NCI-H1694 treated with DMSO at 0.1 percent for 48 hours (cell line): ENCODE measurements around the gene IQCF2.
"Not testable (repeated sequence)": the region's sequence is repeated elsewhere in the genome, so short reads cannot be mapped to it uniquely, and the experiment has no call there.

Experiments used
- DNase-seq: peaks from one replicate; lab custom pipeline; 2025; lab: John Stamatoyannopoulos, UW

Gene IQCF2

GRCh38 chr3:51879937-51880336 lies 18.5 kb downstream of the IQCF2 start:
- no peak for DNase-seq

GRCh38 chr3:51886447-51886846 lies 25.0 kb downstream of the IQCF2 start:
- no peak for DNase-seq

- DNase-seq = no peak
Observed at GRCh38 chr3:51887620-51888019, 26.2 kb downstream of the IQCF2 start.

- DNase-seq = no peak
Observed at GRCh38 chr3:51888463-51889105, 27.2 kb downstream of the IQCF2 start.

GRCh38 chr3:51891242-51892039 lies 30.0 kb downstream of the IQCF2 start:
- DNase-seq = no peak

- DNase-seq = no peak
Observed at GRCh38 chr3:51894391-51894790, 33.0 kb downstream of the IQCF2 start.

GRCh38 chr3:51894939-51895338 lies 33.5 kb downstream of the IQCF2 start:
- DNase-seq = no peak

- no peak for DNase-seq
Observed at GRCh38 chr3:51896607-51897305, 35.3 kb downstream of the IQCF2 start.

- DNase-seq = no peak
Observed at GRCh38 chr3:51897391-51897790, 36.0 kb downstream of the IQCF2 start.

- DNase-seq = not testable (repeated sequence)
Observed at GRCh38 chr3:51900043-51900442, 38.6 kb downstream of the IQCF2 start.

- not testable (repeated sequence) for DNase-seq
Observed at GRCh38 chr3:51902361-51902760, 40.9 kb downstream of the IQCF2 start.

GRCh38 chr3:51904034-51904823 lies 42.8 kb downstream of the IQCF2 start:
- no peak for DNase-seq

GRCh38 chr3:51908026-51908425 lies 46.6 kb downstream of the IQCF2 start:
- no peak for DNase-seq
